Measurements from ENCODE around the gene CEP164. TPM values are rescaled to one million over a fixed set of nuclear protein-coding genes. Genes with fewer than 3 reads are reported as not detected.

Gene CEP164
- total RNA-seq, 1 donor from 2014 or later, result 5.9 TPM

DNA sequence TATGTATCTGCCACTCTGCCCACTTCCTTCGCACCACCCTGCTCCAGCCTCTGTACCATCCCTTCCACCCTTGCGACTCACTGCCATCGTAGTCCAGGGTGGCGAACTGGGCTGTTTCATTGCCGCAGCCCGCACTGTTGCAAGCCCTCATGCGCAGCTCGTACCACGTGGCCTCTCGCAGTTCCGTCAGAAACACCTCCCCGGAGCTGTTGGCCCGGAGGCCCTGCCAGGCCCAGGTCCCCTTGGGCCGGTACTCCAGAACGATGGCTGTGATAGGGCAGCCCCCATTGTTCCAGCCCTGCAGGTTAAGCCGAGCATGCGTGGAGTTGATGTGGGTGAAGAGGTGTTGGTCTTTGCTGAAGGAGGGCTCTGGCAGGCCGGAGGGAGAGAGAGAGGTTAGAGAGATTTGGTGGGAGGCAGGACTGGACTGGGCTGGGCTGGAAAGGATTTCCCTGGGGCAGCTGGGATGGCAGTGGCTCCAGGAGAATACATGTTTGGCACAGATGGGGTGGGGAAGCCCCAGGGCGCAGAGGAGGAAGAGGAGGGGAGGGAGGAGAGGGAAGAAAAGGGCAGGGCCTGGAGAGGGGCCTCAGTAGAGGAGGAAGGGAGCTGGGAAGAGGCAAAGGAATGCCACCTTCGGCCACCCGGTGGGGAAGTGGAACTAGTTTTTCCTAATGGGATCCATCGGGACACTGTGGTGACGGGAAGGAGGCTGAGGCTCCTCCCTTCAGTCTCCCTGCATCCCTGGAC lies 109.6 kb downstream of the CEP164 start:
- no peak for TF ChIP-seq CTCF (IDR thresholded peaks at IDR 0.05; ENCODE audit: borderline replicate concordance)
- Histone ChIP-seq H3K4me3 (no peak overlapping the region), H3K27ac (replicated peaks) (no peak overlapping the region), H3K27me3 (ENCODE audit: low read depth) (peaks cover 7% of the 10 kb centered on the region), H3K9me3 (replicated peaks) (no peaks in the 10 kb centered on the region), H3K36me3 (peaks cover 21% of the 10 kb centered on the region), H3K4me1 (no peaks in the 10 kb centered on the region)
- intact Hi-C loops (cut with micrococcal nuclease), result no loop called here
- no peak for DNase-seq

DNA sequence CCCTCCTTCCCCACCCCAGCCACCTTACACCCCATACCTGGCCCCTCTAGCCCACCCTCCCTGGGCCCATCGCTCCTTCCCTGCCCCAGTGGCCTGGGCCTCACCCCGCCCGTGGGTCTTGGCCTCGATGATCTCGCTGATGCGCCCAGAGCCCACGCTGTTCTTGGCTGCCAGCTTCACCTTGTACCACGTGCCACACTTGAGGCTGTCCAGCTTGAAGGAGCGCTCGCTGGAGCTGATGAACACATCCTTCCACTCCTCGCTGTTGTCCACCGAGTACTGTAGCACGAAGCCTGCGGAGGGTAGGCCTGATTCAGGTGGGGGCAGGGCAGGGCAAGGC lies 110.1 kb downstream of the CEP164 start:
- intact Hi-C loops (cut with micrococcal nuclease), result no loop called here
- peaks cover 21% of the 10 kb centered on the region for H3K36me3 ChIP-seq
- no peak for TF ChIP-seq CTCF (IDR thresholded peaks at IDR 0.05; ENCODE audit: borderline replicate concordance)
- no peak for DNase-seq
- H3K4me3 ChIP-seq, result no peak overlapping the region
- H3K4me1 ChIP-seq, result no peaks in the 10 kb centered on the region
- no peaks in the 10 kb centered on the region for H3K9me3 ChIP-seq (replicated peaks)
- no peak overlapping the region for H3K27ac ChIP-seq (replicated peaks)
- H3K27me3 ChIP-seq (ENCODE audit: low read depth), result peaks cover 12% of the 10 kb centered on the region

DNA sequence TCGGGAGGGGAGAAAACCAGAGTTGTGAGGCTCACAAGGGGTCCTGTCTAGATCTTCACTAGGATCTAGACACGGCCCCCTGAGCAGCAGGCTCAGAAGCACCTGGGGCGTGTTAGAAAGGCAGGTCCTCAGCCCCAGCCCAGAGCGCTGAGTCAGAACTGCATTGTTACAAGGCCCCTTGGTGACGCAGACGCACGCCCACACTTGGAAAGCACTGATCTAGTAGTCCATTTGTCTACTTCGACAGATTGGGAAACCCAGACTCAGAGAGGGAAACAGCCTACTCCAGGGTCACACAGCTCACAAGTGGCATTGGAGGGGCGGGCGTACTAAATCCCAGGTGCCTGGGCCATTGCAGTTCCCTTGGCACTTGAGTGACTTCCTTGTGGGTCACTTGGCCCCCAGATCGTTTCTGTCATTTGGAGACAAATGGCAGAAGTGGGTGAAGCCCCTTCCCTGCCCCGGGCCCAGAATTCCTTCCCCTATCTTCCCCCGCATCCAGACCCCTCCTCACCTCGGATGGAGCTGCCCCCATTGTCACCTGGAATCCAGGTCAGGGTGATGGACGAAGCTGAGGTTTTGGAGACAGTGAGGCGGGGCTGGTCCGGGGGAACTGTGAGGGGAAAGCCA lies 110.8 kb downstream of the CEP164 start:
- DNase-seq, result no peak
- Histone ChIP-seq H3K27ac (replicated peaks) (no peak overlapping the region), H3K9me3 (replicated peaks) (no peaks in the 10 kb centered on the region), H3K36me3 (peaks cover 21% of the 10 kb centered on the region), H3K27me3 (ENCODE audit: low read depth) (peaks cover 19% of the 10 kb centered on the region), H3K4me1 (no peaks in the 10 kb centered on the region), H3K4me3 (no peak overlapping the region)
- intact Hi-C loops (cut with micrococcal nuclease), result no loop called here
- TF ChIP-seq CTCF (IDR thresholded peaks at IDR 0.05; ENCODE audit: borderline replicate concordance), result no peak

DNA sequence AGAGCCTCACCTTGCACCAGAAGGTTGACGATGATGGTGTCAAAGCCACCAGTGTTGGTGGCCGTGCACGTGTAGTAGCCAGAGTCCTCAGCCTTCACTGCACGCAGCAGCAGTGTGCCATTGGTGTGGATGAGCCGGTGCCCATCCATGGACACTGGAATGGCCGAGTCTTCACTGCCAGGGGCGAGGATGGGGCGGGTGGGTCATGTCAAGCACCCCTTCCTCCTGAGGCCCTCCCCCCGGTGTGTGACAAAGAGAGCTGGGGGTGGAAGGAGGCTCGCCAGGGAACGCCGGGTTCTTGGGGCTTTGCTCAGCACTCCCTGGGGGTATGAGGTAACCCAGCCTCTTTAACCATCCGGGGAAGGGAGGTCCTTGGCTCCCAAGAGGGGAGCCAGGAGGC lies 111.6 kb downstream of the CEP164 start:
- intact Hi-C loops (cut with micrococcal nuclease), result no loop called here
- Histone ChIP-seq H3K4me3 (no peak overlapping the region), H3K27me3 (ENCODE audit: low read depth) (peaks cover 26% of the 10 kb centered on the region), H3K9me3 (replicated peaks) (no peaks in the 10 kb centered on the region), H3K27ac (replicated peaks) (no peak overlapping the region), H3K4me1 (no peaks in the 10 kb centered on the region), H3K36me3 (peaks cover 21% of the 10 kb centered on the region)
- TF ChIP-seq CTCF (IDR thresholded peaks at IDR 0.05; ENCODE audit: borderline replicate concordance), result no peak
- DNase-seq, result no peak

DNA sequence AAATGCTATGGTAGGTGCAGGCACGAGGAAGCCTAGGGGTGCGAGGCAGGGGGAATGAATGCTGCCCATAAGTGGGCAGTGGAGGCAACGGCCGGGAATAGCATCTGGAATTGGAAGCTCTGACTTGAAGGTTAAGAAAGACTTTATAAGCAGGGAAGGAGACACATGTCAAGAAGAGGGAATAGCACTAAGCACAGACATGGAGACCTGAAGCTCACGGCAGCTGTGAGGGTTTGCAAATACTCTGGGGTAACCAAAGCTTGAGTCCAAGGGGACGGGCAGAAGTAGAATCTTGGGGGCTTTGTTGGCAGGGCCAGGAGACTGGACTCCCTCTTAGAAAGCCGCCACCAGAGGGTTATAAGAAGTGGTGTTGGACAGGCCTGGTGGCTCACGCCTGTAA lies 112.6 kb downstream of the CEP164 start:
- Histone ChIP-seq H3K9me3 (replicated peaks) (no peaks in the 10 kb centered on the region), H3K4me3 (no peak overlapping the region), H3K36me3 (peaks cover 17% of the 10 kb centered on the region), H3K27me3 (ENCODE audit: low read depth) (peaks cover 26% of the 10 kb centered on the region), H3K4me1 (no peaks in the 10 kb centered on the region), H3K27ac (replicated peaks) (no peak overlapping the region)
- intact Hi-C loops (cut with micrococcal nuclease), result no loop called here
- DNase-seq, result no peak
- no peak for TF ChIP-seq CTCF (IDR thresholded peaks at IDR 0.05; ENCODE audit: borderline replicate concordance)

Data from left ventricle myocardium inferior (tissue), 1 donor.